Measurements from ENCODE around the gene CCRL2.

DNA sequence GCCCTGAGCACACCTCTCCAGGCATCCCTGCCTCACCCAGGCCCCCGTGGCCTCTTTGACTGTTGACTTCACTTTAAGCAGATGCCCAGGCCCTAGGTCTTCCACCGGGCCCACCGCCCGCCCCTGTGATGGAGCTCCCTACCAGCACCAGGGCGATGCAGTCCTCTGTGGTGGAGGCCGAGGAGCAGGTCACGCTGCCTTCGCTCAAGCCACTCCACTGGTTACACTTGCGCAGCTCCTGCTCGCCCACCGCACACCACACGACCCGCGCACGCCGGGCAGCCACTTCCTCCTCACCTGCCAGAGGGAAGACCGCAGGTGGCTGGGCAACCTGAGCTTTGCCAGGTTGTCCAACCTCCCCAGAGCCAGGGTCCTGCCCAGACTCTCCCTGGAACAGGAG is 41.7 kb downstream of the CCRL2 start:
- no peak for TF ChIP-seq POLR2AphosphoS5 (IDR thresholded peaks at IDR 0.05)
- TF ChIP-seq, protein P1, sequence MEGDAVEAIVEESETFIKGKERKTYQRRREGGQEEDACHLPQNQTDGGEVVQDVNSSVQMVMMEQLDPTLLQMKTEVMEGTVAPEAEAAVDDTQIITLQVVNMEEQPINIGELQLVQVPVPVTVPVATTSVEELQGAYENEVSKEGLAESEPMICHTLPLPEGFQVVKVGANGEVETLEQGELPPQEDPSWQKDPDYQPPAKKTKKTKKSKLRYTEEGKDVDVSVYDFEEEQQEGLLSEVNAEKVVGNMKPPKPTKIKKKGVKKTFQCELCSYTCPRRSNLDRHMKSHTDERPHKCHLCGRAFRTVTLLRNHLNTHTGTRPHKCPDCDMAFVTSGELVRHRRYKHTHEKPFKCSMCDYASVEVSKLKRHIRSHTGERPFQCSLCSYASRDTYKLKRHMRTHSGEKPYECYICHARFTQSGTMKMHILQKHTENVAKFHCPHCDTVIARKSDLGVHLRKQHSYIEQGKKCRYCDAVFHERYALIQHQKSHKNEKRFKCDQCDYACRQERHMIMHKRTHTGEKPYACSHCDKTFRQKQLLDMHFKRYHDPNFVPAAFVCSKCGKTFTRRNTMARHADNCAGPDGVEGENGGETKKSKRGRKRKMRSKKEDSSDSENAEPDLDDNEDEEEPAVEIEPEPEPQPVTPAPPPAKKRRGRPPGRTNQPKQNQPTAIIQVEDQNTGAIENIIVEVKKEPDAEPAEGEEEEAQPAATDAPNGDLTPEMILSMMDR (IDR thresholded peaks at IDR 0.05) = no peak
